Measurements from ENCODE around the gene DUSP22. TPM values are rescaled to one million over a fixed set of nuclear protein-coding genes. Genes with fewer than 3 reads are reported as not detected.

Gene DUSP22
- polyA plus RNA-seq, 4 donors = 18.8 to 40.0 (median 29.1) TPM

GRCh38 chr6:348860-349396 lies 56.6 kb downstream of the DUSP22 start:
- FAIRE-seq = no peak
- no peak for DNase-seq
- WGBS, 3 donors = 89 to 92% (median 90%) methylated on average over 21 of the region's 21 CpGs

GRCh38 chr6:349491-349921 lies 57.2 kb downstream of the DUSP22 start:
- FAIRE-seq (no peak), DNase-seq (no peak)
- no peak overlapping the region for H3K27ac ChIP-seq (ENCODE audit: low read depth in 1 of 3, low read length in 2 of 3)
- no peaks in the 10 kb centered on the region for H3K9me3 ChIP-seq (ENCODE audit: control insufficient read depth in 2 of 2, insufficient read depth in 1 of 2, low read depth in 1 of 2, low read length in 1 of 2)
- no peaks in the 10 kb centered on the region for H3K27me3 ChIP-seq (ENCODE audit: control insufficient read depth in 3 of 3, insufficient read depth in 3 of 3, low read length in 3 of 3)
- no peaks in the 10 kb centered on the region for H3K4me1 ChIP-seq (ENCODE audit: control insufficient read depth in 3 of 3, insufficient read depth in 2 of 3, low read depth in 1 of 3, low read length in 2 of 3)
- peaks cover 0 to 29% (median 0%) of the 10 kb centered on the region in 3 donors for H3K36me3 ChIP-seq (ENCODE audit: control insufficient read depth in 3 of 3, insufficient read depth in 2 of 3, low read depth in 1 of 3, low read length in 3 of 3)
- H3K4me3 ChIP-seq (ENCODE audit: low read depth in 1 of 3, low read length in 3 of 3) = no peak overlapping the region
- 81 to 84% (median 82%) methylated on average over 6 of the region's 6 CpGs for WGBS, 3 donors

More at GRCh38 chr6:348860-349396, 56.6 kb downstream of the DUSP22 start:
- Histone ChIP-seq H3K9me3 (ENCODE audit: control insufficient read depth in 2 of 2, insufficient read depth in 1 of 2, low read depth in 1 of 2, low read length in 1 of 2) (no peaks in the 10 kb centered on the region), H3K4me1 (ENCODE audit: control insufficient read depth in 3 of 3, insufficient read depth in 2 of 3, low read depth in 1 of 3, low read length in 2 of 3) (no peaks in the 10 kb centered on the region), H3K27ac (ENCODE audit: low read depth in 1 of 3, low read length in 2 of 3) (no peak overlapping the region), H3K4me3 (ENCODE audit: low read depth in 1 of 3, low read length in 3 of 3) (no peak overlapping the region), H3K27me3 (ENCODE audit: control insufficient read depth in 3 of 3, insufficient read depth in 3 of 3, low read length in 3 of 3) (no peaks in the 10 kb centered on the region), H3K36me3 (ENCODE audit: control insufficient read depth in 3 of 3, insufficient read depth in 2 of 3, low read depth in 1 of 3, low read length in 3 of 3) (peaks cover 0 to 29% (median 0%) of the 10 kb centered on the region in 3 donors)

GRCh38 chr6:350371-350770 lies 58.1 kb downstream of the DUSP22 start:
- no peak for DNase-seq
- Histone ChIP-seq H3K9me3 (ENCODE audit: control insufficient read depth in 2 of 2, insufficient read depth in 1 of 2, low read depth in 1 of 2, low read length in 1 of 2) (no peaks in the 10 kb centered on the region), H3K4me3 (ENCODE audit: low read depth in 1 of 3, low read length in 3 of 3) (no peak overlapping the region), H3K4me1 (ENCODE audit: control insufficient read depth in 3 of 3, insufficient read depth in 2 of 3, low read depth in 1 of 3, low read length in 2 of 3) (no peaks in the 10 kb centered on the region), H3K27me3 (ENCODE audit: control insufficient read depth in 3 of 3, insufficient read depth in 3 of 3, low read length in 3 of 3) (no peaks in the 10 kb centered on the region), H3K36me3 (ENCODE audit: control insufficient read depth in 3 of 3, insufficient read depth in 2 of 3, low read depth in 1 of 3, low read length in 3 of 3) (peaks cover 0 to 29% (median 0%) of the 10 kb centered on the region in 3 donors), H3K27ac (ENCODE audit: low read depth in 1 of 3, low read length in 2 of 3) (no peak overlapping the region)
- WGBS, 3 donors = 91 to 93% (median 93%) methylated on average over 9 of the region's 9 CpGs
- no peak for FAIRE-seq

GRCh38 chr6:351011-351866 lies 59.0 kb downstream of the DUSP22 start:
- Histone ChIP-seq H3K36me3 (ENCODE audit: control insufficient read depth in 3 of 3, insufficient read depth in 2 of 3, low read depth in 1 of 3, low read length in 3 of 3) (peaks cover 0 to 26% (median 0%) of the 10 kb centered on the region in 3 donors), H3K4me1 (ENCODE audit: control insufficient read depth in 3 of 3, insufficient read depth in 2 of 3, low read depth in 1 of 3, low read length in 2 of 3) (no peaks in the 10 kb centered on the region), H3K9me3 (ENCODE audit: control insufficient read depth in 2 of 2, insufficient read depth in 1 of 2, low read depth in 1 of 2, low read length in 1 of 2) (no peaks in the 10 kb centered on the region), H3K27me3 (ENCODE audit: control insufficient read depth in 3 of 3, insufficient read depth in 3 of 3, low read length in 3 of 3) (no peaks in the 10 kb centered on the region), H3K4me3 (ENCODE audit: low read depth in 1 of 3, low read length in 3 of 3) (no peak overlapping the region), H3K27ac (ENCODE audit: low read depth in 1 of 3, low read length in 2 of 3) (no peak overlapping the region)
- DNase-seq (no peak), FAIRE-seq (no peak)
- WGBS, 3 donors = 89 to 92% (median 92%) methylated on average over 31 of the region's 31 CpGs

GRCh38 chr6:351867-352289 lies 59.6 kb downstream of the DUSP22 start:
- Histone ChIP-seq H3K4me1 (ENCODE audit: control insufficient read depth in 3 of 3, insufficient read depth in 2 of 3, low read depth in 1 of 3, low read length in 2 of 3) (no peaks in the 10 kb centered on the region), H3K4me3 (ENCODE audit: low read depth in 1 of 3, low read length in 3 of 3) (no peak overlapping the region), H3K36me3 (ENCODE audit: control insufficient read depth in 3 of 3, insufficient read depth in 2 of 3, low read depth in 1 of 3, low read length in 3 of 3) (peaks cover 0 to 26% (median 0%) of the 10 kb centered on the region in 3 donors), H3K27ac (ENCODE audit: low read depth in 1 of 3, low read length in 2 of 3) (no peak overlapping the region), H3K9me3 (ENCODE audit: control insufficient read depth in 2 of 2, insufficient read depth in 1 of 2, low read depth in 1 of 2, low read length in 1 of 2) (no peaks in the 10 kb centered on the region), H3K27me3 (ENCODE audit: control insufficient read depth in 3 of 3, insufficient read depth in 3 of 3, low read length in 3 of 3) (no peaks in the 10 kb centered on the region)
- DNase-seq (no peak), FAIRE-seq (no peak)
- WGBS, 3 donors = 78 to 86% (median 85%) methylated on average over 4 of the region's 4 CpGs

GRCh38 chr6:352474-352873 lies 60.2 kb downstream of the DUSP22 start:
- Histone ChIP-seq H3K27ac (ENCODE audit: low read depth in 1 of 3, low read length in 2 of 3) (no peak overlapping the region), H3K4me3 (ENCODE audit: low read depth in 1 of 3, low read length in 3 of 3) (no peak overlapping the region), H3K27me3 (ENCODE audit: control insufficient read depth in 3 of 3, insufficient read depth in 3 of 3, low read length in 3 of 3) (no peaks in the 10 kb centered on the region), H3K9me3 (ENCODE audit: control insufficient read depth in 2 of 2, insufficient read depth in 1 of 2, low read depth in 1 of 2, low read length in 1 of 2) (peaks cover 0 to 2% of the 10 kb centered on the region in 2 donors), H3K4me1 (ENCODE audit: control insufficient read depth in 3 of 3, insufficient read depth in 2 of 3, low read depth in 1 of 3, low read length in 2 of 3) (no peaks in the 10 kb centered on the region), H3K36me3 (ENCODE audit: control insufficient read depth in 3 of 3, insufficient read depth in 2 of 3, low read depth in 1 of 3, low read length in 3 of 3) (peaks cover 0 to 28% (median 0%) of the 10 kb centered on the region in 3 donors)
- WGBS, 3 donors = 86 to 91% (median 90%) methylated on average over 5 of the region's 5 CpGs
- DNase-seq (no peak), FAIRE-seq (no peak)

GRCh38 chr6:352896-353470 lies 60.7 kb downstream of the DUSP22 start:
- FAIRE-seq = no peak

More at GRCh38 chr6:352896-353470, 60.7 kb downstream of the DUSP22 start:
- Histone ChIP-seq H3K4me1 (ENCODE audit: control insufficient read depth in 3 of 3, insufficient read depth in 2 of 3, low read depth in 1 of 3, low read length in 2 of 3) (no peaks in the 10 kb centered on the region), H3K36me3 (ENCODE audit: control insufficient read depth in 3 of 3, insufficient read depth in 2 of 3, low read depth in 1 of 3, low read length in 3 of 3) (peaks cover 0 to 28% (median 0%) of the 10 kb centered on the region in 3 donors), H3K27me3 (ENCODE audit: control insufficient read depth in 3 of 3, insufficient read depth in 3 of 3, low read length in 3 of 3) (no peaks in the 10 kb centered on the region), H3K27ac (ENCODE audit: low read depth in 1 of 3, low read length in 2 of 3) (no peak overlapping the region), H3K4me3 (ENCODE audit: low read depth in 1 of 3, low read length in 3 of 3) (no peak overlapping the region), H3K9me3 (ENCODE audit: control insufficient read depth in 2 of 2, insufficient read depth in 1 of 2, low read depth in 1 of 2, low read length in 1 of 2) (peaks cover 0 to 2% of the 10 kb centered on the region in 2 donors)
- 81 to 83% (median 81%) methylated on average over 11 of the region's 11 CpGs for WGBS, 3 donors
- no peak for DNase-seq

Data from small intestine (tissue), 7 donors.